Prostate gland (tissue), 2 donors: ENCODE results near the gene CEACAM3. TPM values are rescaled to one million over a fixed set of nuclear protein-coding genes. Genes with fewer than 3 reads are reported as not detected.
A peak's percentile ranks its signal among the peaks of the same experiment; 100 is the strongest.

ENCODE experiments used
- DNase-seq: peaks from one replicate; pipeline ENCODE4 v3.0.0-alpha.2; 2019; ENCODE audit warnings: low spot score
- H3K27ac ChIP-seq, 2 donors: fragments of 200-600 bp; sonication (generic); 2 replicates each; pipeline ENCODE4 v1.5.1; 2017 to 2019
- H3K27me3 ChIP-seq: fragments of 200-600 bp; sonication (generic); replicated peaks from 2 replicates; pipeline ENCODE4 v1.5.1; 2019; ENCODE audit not compliant: insufficient read depth
- H3K36me3 ChIP-seq, 2 donors: fragments of 200-600 bp; sonication (generic); 1 replicate in 1 of 2; 2 replicates in 1 of 2; pipeline versions ENCODE4 v1.5.1 to v1.8.1; 2017 to 2019
- H3K4me1 ChIP-seq: fragments of 200-600 bp; sonication (generic); replicated peaks from 2 replicates; pipeline ENCODE4 v1.5.1; 2019
- H3K4me3 ChIP-seq, 2 donors: fragments of 200-600 bp; sonication (generic); 2 replicates each; pipeline ENCODE4 v1.5.1; 2017 to 2019
- H3K9me3 ChIP-seq: fragments of 200-600 bp; sonication (generic); 2 replicates; pipeline ENCODE4 v1.5.1; 2017
- CTCF ChIP-seq, 4 experiments: fragments of 200-600 bp in 2 of 4; fragments of 450-650 bp in 2 of 4; sonication (generic) in 2 of 4; IDR thresholded peaks; 1 replicate in 3 of 4; 2 replicates in 1 of 4; pipeline ENCODE4 v1.5.1; 2016 to 2019; ENCODE audit warnings: antibody characterized with exemption in 4 of 4, mild to moderate bottlenecking in 2 of 4, moderate library complexity in 2 of 4
- POLR2A ChIP-seq: fragments of 450-650 bp; IDR thresholded peaks from one replicate; pipeline ENCODE4 v1.6.1; 2016; ENCODE audit warnings: antibody characterized with exemption, mild to moderate bottlenecking
- POLR2AphosphoS5 ChIP-seq: sonication (generic); formaldehyde crosslinking; IDR thresholded peaks from one replicate; pipeline ENCODE4 v1.6.1; 2017; ENCODE audit warnings: antibody characterized with exemption
- WGBS: methylation state at CpG from one replicate; pipeline ENCODE4 v1.1.5; 2018; 5-methylcytosine and 5-hydroxymethylcytosine counted together
- intact Hi-C: fragments of 100-400 bp; cut with DNase I; formaldehyde crosslinking; loops from one replicate; pipeline ENCODE4 v1.14.2; 2022
- total RNA-seq, 2 donors: library from RNA; depleted of rRNA; stranded (reverse); fragments of >200 nt; gene quantifications; one replicate each; pipeline ENCODE4 v1.1.0, GENCODE V29; 2016

CEACAM3 gene
- total RNA-seq, 2 donors from 2014 or later: 0.59 TPM; not detected in 1

GRCh38 chr19:41769608-41770007, 26.8 kb upstream of the CEACAM3 start:
- no peak overlapping the region for H3K27ac ChIP-seq
- TF ChIP-seq POLR2A (no peak), POLR2AphosphoS5 (no peak)
- WGBS: 95% methylated on average over 4 of the region's 4 CpGs
- H3K4me1 ChIP-seq: no peaks in the 10 kb centered on the region
- no peaks in the 10 kb centered on the region for H3K36me3 ChIP-seq
- no peak for DNase-seq
- no peak overlapping the region for H3K4me3 ChIP-seq
- intact Hi-C loops: no loop called here
- H3K27me3 ChIP-seq: peaks cover 2% of the 10 kb centered on the region
- H3K9me3 ChIP-seq: no peaks in the 10 kb centered on the region

DNA sequence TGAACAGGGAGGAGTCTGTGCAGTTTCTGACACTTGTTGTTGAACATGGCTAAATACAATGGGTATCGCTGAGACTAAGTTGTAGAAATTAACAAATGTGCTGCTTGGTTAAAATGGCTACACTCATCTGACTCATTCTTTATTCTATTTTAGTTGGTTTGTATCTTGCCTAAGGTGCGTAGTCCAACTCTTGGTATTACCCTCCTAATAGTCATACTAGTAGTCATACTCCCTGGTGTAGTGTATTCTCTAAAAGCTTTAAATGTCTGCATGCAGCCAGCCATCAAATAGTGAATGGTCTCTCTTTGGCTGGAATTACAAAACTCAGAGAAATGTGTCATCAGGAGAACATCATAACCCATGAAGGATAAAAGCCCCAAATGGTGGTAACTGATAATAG, 25.0 kb upstream of the CEACAM3 start:
- no peak for DNase-seq
- Histone ChIP-seq H3K36me3 (no peaks in the 10 kb centered on the region), H3K4me3 (no peak overlapping the region), H3K27ac (no peak overlapping the region), H3K27me3 (no peaks in the 10 kb centered on the region), H3K9me3 (no peaks in the 10 kb centered on the region), H3K4me1 (no peaks in the 10 kb centered on the region)
- TF ChIP-seq POLR2A: no peak
- no peak for TF ChIP-seq CTCF (IDR thresholded peaks at IDR 0.05)
- no peak for TF ChIP-seq POLR2AphosphoS5
- intact Hi-C loops: no loop called here
- WGBS: 94% methylated on average over 2 of the region's 2 CpGs

- intact Hi-C loops: no loop called here
- no peaks in the 10 kb centered on the region for H3K27me3 ChIP-seq
- TF ChIP-seq POLR2AphosphoS5 (peak; percentile 45), CTCF (IDR thresholded peaks at IDR 0.05) (no peak), POLR2A (no peak)
- H3K9me3 ChIP-seq: no peaks in the 10 kb centered on the region
- 44% methylated on average over 6 of the region's 6 CpGs for WGBS
- H3K4me1 ChIP-seq: no peaks in the 10 kb centered on the region
- no peak overlapping the region for H3K4me3 ChIP-seq
- H3K36me3 ChIP-seq: no peaks in the 10 kb centered on the region
- DNase-seq: peak; percentile 55
- peak overlapping the region in 1 of 2 donors; percentile 41 for H3K27ac ChIP-seq
Measured at GRCh38 chr19:41774515-41774980, 21.8 kb upstream of the CEACAM3 start.

DNA sequence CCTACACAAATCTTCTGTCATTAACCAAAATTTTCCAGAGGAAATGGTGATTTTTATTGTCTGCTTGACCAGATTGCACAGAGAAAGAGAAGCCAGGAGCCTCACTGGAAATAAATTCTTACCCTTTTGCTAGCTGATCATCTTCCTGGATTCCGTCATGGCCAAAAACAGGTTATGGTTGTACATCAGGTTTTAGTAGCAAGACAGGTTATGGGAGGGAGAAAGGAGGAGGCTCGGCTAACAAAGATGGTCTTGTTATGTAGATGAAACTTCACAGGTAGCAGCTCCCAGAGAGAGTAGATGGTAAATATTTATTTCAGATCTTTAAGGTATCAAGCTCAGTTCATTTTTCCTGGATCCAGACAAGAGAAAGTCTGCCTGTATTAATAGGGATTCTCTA, 19.7 kb upstream of the CEACAM3 start:
- Histone ChIP-seq H3K27ac (peak overlapping the region; percentile 43 to 61), H3K4me3 (no peak overlapping the region), H3K4me1 (no peaks in the 10 kb centered on the region), H3K9me3 (no peaks in the 10 kb centered on the region), H3K27me3 (no peaks in the 10 kb centered on the region), H3K36me3 (no peaks in the 10 kb centered on the region)
- peak; percentile 81 for DNase-seq
- intact Hi-C loops: no loop called here
- 36% methylated on average over 2 of the region's 2 CpGs for WGBS
- no peak for TF ChIP-seq POLR2A
- peak; percentile 95 for TF ChIP-seq POLR2AphosphoS5

DNA sequence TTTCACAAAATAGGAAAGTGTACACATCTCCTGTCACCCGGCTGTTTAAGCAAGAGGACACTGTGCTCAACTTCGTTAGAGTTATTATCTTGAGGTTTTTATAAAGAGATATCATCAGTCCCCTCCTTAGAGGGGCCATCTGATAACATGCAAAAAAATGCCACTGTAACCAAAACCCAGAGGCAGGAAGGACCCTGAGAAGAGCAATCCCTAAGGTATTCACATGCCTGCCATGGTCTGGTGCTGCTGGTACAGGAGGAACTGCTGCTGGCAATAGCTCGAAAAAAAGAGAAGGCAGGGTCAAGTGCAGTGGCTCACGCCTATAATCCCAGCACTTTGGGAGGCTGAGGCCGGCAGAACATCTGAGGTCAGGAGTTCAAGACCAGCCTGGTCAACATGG, 12.8 kb upstream of the CEACAM3 start:
- no peak for TF ChIP-seq CTCF (IDR thresholded peaks at IDR 0.05)
- no peak for TF ChIP-seq POLR2AphosphoS5
- no peak for TF ChIP-seq POLR2A
- DNase-seq: no peak
- H3K9me3 ChIP-seq: no peaks in the 10 kb centered on the region
- H3K4me3 ChIP-seq: no peak overlapping the region
- no peak overlapping the region for H3K27ac ChIP-seq
- peaks cover 3% of the 10 kb centered on the region for H3K27me3 ChIP-seq
- 37% methylated on average over 5 of the region's 5 CpGs for WGBS
- no peaks in the 10 kb centered on the region for H3K36me3 ChIP-seq
- H3K4me1 ChIP-seq: no peaks in the 10 kb centered on the region
- intact Hi-C loops: no loop called here

GRCh38 chr19:41784312-41784711, 12.1 kb upstream of the CEACAM3 start:
- Histone ChIP-seq H3K27ac (no peak overlapping the region), H3K4me3 (no peak overlapping the region), H3K36me3 (no peaks in the 10 kb centered on the region), H3K9me3 (no peaks in the 10 kb centered on the region), H3K4me1 (no peaks in the 10 kb centered on the region), H3K27me3 (peaks cover 3% of the 10 kb centered on the region)
- intact Hi-C loops: no loop called here
- TF ChIP-seq POLR2A (no peak), CTCF (IDR thresholded peaks at IDR 0.05) (no peak), POLR2AphosphoS5 (no peak)
- WGBS: 60% methylated on average over 3 of the region's 3 CpGs
- DNase-seq: no peak
